Activated T-cell treated with anti-CD3 and anti-CD28 coated beads for 4 hours (primary cell): ENCODE results near the gene ARHGAP19.
A peak's percentile ranks its signal among the peaks of the same experiment; 100 is the strongest.
"Not testable (repeated sequence)": the region's sequence is repeated elsewhere in the genome, so short reads cannot be mapped to it uniquely, and the experiment has no call there.

Experiments
- DNase-seq: peaks from one replicate; pipeline ENCODE4 v3.0.0-alpha.2; 2020

Gene ARHGAP19

GRCh38 chr10:97321032-97321803 is 28.8 kb upstream of the ARHGAP19 start:
- no peak for DNase-seq

GRCh38 chr10:97320480-97321031 is 28.1 kb upstream of the ARHGAP19 start:
- no peak for DNase-seq

GRCh38 chr10:97319671-97320479 is 27.4 kb upstream of the ARHGAP19 start:
- peak; percentile 33 for DNase-seq

GRCh38 chr10:97318772-97319651 is 26.6 kb upstream of the ARHGAP19 start, which contains the start of gene FRAT1:
Gene FRAT1 (plus strand): TSS chr10:97319271. CDS start chr10:97319454, 183 bp downstream.
- DNase-seq: peak; percentile 88

- no peak for DNase-seq
Observed at GRCh38 chr10:97314671-97315070, 22.2 kb upstream of the ARHGAP19 start.

GRCh38 chr10:97312897-97313296 is 20.5 kb upstream of the ARHGAP19 start:
- DNase-seq: no peak

- DNase-seq: no peak
Observed at GRCh38 chr10:97311111-97311626, 18.7 kb upstream of the ARHGAP19 start.

GRCh38 chr10:97307866-97308780 is 15.7 kb upstream of the ARHGAP19 start:
- DNase-seq: no peak

GRCh38 chr10:97307441-97307840 is 15.0 kb upstream of the ARHGAP19 start:
- no peak for DNase-seq

GRCh38 chr10:97302088-97302791 is 9.8 kb upstream of the ARHGAP19 start:
- no peak for DNase-seq

- DNase-seq: no peak
Observed at GRCh38 chr10:97300980-97301379, 8.5 kb upstream of the ARHGAP19 start.

GRCh38 chr10:97298223-97298571 is 5.8 kb upstream of the ARHGAP19 start:
- no peak for DNase-seq

GRCh38 chr10:97297556-97298222 is 5.3 kb upstream of the ARHGAP19 start:
- no peak for DNase-seq

GRCh38 chr10:97292862-97293198 is 393 bp upstream of the ARHGAP19 start:
- no peak for DNase-seq

GRCh38 chr10:97291357-97292096 is 910 bp downstream of the ARHGAP19 start:
- no peak for DNase-seq

GRCh38 chr10:97290576-97291356 is 1.7 kb downstream of the ARHGAP19 start:
- DNase-seq: not testable (repeated sequence)

GRCh38 chr10:97290076-97290475 is 2.4 kb downstream of the ARHGAP19 start:
- not testable (repeated sequence) for DNase-seq

GRCh38 chr10:97280783-97281182 is 11.7 kb downstream of the ARHGAP19 start:
- no peak for DNase-seq
